PC-9 (cell line): ENCODE results near the gene ESPN. TPM values are rescaled to one million over a fixed set of nuclear protein-coding genes. Genes with fewer than 3 reads are reported as not detected.

Experiments
- BruUV-seq: library from RNA; stranded (reverse); fragments of 400-500 nt; replicated peaks from 2 replicates; lab custom pipeline; 2021; lab: Mats Ljungman, UMichigan
- CTCF ChIA-PET: fragments of 300-600 bp; sonication (Branson Sonifier 250); formaldehyde crosslinking; loops from one replicate; lab custom pipeline; 2022; ENCODE audit warnings: antibody characterized with exemption; lab: Charles Lee
- POLR2A ChIA-PET: fragments of 300-600 bp; sonication (Branson Sonifier 250); formaldehyde crosslinking; loops from one replicate; lab custom pipeline; 2022; ENCODE audit warnings: antibody characterized with exemption; ENCODE audit not compliant: unreplicated experiment; lab: Charles Lee
- DNase-seq, 2 experiments: peaks; one replicate each; pipeline versions ENCODE4 v3.0.0 to v3.0.0-alpha.2; 2015 to 2022; ENCODE audit warnings: mixed read lengths in 1 of 2
- H2AFZ ChIP-seq: fragments of 200-600 bp; sonication (generic); 2 replicates; pipeline ENCODE4 v1.8.1; 2017; ENCODE audit warnings: antibody characterized with exemption
- H3F3A ChIP-seq: fragments of 200-600 bp; sonication (generic); 2 replicates; pipeline ENCODE4 v1.8.1; 2017; ENCODE audit warnings: antibody characterized with exemption, mild to moderate bottlenecking, low read depth; ENCODE audit not compliant: insufficient read depth
- H3K27ac ChIP-seq: fragments of 200-600 bp; sonication (generic); 2 replicates; pipeline ENCODE4 v1.6.1; 2016; ENCODE audit warnings: mixed run types
- H3K27me3 ChIP-seq: fragments of 200-600 bp; sonication (generic); 2 replicates; pipeline ENCODE4 v1.6.1; 2016; ENCODE audit warnings: low read depth, mixed run types; ENCODE audit not compliant: insufficient read depth
- H3K36me3 ChIP-seq: fragments of 200-600 bp; sonication (generic); 2 replicates; pipeline ENCODE4 v1.6.1; 2016; ENCODE audit warnings: low read depth, mixed run types
- H3K4me1 ChIP-seq: fragments of 200-600 bp; sonication (generic); replicated peaks from 2 replicates; pipeline ENCODE4 v1.6.1; 2016; ENCODE audit warnings: mixed run types; ENCODE audit not compliant: insufficient read depth
- H3K4me2 ChIP-seq: fragments of 200-600 bp; sonication (generic); 2 replicates; pipeline ENCODE4 v1.6.1; 2017; ENCODE audit warnings: mixed run types
- H3K4me3 ChIP-seq: fragments of 200-600 bp; sonication (generic); 2 replicates; pipeline ENCODE4 v1.6.1; 2016; ENCODE audit warnings: mixed run types
- H3K79me2 ChIP-seq: fragments of 200-600 bp; sonication (generic); 2 replicates; pipeline ENCODE4 v1.6.1; 2017; ENCODE audit warnings: low read depth, mixed run types
- H3K9me2 ChIP-seq: fragments of 200-600 bp; sonication (generic); 2 replicates; pipeline ENCODE4 v1.8.1; 2017; ENCODE audit warnings: mild to moderate bottlenecking; ENCODE audit not compliant: insufficient read depth
- H3K9me3 ChIP-seq: fragments of 200-600 bp; sonication (generic); 2 replicates; pipeline ENCODE4 v1.8.1; 2016; ENCODE audit warnings: low read depth; ENCODE audit not compliant: insufficient read depth
- H4K20me1 ChIP-seq: fragments of 200-600 bp; sonication (generic); 2 replicates; pipeline ENCODE4 v1.8.1; 2017; ENCODE audit not compliant: insufficient read depth
- EZH2 ChIP-seq: fragments of 200-600 bp; sonication (generic); IDR thresholded peaks from 2 replicates; pipeline ENCODE4 v1.8.0; 2017; ENCODE audit warnings: antibody characterized with exemption, low read depth
- intact Hi-C: fragments of 100-400 bp; cut with micrococcal nuclease; formaldehyde crosslinking; loops from one replicate; pipeline ENCODE4 v1.10.0; 2022; ENCODE audit not compliant: unreplicated experiment
- total RNA-seq: library from RNA; stranded (reverse); gene quantifications from 2 replicates; pipeline ENCODE4 v1.2.3, GENCODE V29; 2021
- TF ChIP-seq, protein P1 (sequence below): fragments of 200-600 bp; sonication (generic); conservative IDR thresholded peaks from 2 replicates; pipeline ENCODE4 v1.6.1; 2017; ENCODE audit warnings: mixed run types, antibody characterized with exemption, mild to moderate bottlenecking, moderate library complexity

ESPN gene
- total RNA-seq, 1 experiment from 2014 or later = 18.6 TPM

DNA sequence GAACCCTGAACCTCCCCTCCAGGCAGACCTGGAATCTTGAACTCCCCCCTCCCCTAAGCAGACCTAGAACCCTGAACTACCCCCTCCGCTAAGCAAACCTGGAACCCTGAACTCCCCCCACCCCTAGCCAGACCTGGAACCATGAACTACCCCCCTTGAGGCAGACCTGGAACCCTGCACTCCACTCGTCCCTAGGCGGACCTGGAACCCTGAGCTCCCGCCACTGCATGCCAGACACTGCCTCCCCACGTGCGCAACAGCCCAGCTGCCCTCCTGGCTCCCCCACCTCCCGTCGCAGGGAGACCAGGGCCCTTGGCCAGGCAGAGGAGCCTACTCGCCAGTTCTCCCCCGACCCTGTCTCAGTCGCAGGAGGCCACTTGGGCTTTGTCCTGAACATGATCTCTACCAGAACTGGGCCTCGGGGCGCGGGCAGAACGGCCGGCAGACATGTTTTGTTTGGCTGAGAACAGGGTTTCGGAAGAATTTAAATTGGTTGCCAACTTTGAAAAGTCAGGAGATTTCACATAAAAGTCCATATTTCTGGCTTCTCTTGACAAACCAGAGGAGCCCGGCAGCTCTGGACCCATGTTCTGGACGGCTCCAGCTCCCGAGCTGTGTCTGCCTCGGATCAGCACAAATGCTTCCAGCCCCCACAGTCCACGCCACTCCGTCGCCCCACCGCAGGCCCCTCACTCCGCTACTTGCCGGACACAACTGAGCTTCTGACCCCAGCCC lies 76.1 kb downstream of the ESPN start:
- no peak for TF ChIP-seq EZH2
- TF ChIP-seq, protein P1, sequence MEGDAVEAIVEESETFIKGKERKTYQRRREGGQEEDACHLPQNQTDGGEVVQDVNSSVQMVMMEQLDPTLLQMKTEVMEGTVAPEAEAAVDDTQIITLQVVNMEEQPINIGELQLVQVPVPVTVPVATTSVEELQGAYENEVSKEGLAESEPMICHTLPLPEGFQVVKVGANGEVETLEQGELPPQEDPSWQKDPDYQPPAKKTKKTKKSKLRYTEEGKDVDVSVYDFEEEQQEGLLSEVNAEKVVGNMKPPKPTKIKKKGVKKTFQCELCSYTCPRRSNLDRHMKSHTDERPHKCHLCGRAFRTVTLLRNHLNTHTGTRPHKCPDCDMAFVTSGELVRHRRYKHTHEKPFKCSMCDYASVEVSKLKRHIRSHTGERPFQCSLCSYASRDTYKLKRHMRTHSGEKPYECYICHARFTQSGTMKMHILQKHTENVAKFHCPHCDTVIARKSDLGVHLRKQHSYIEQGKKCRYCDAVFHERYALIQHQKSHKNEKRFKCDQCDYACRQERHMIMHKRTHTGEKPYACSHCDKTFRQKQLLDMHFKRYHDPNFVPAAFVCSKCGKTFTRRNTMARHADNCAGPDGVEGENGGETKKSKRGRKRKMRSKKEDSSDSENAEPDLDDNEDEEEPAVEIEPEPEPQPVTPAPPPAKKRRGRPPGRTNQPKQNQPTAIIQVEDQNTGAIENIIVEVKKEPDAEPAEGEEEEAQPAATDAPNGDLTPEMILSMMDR = no peak
- CTCF ChIA-PET = no interaction called here
- no TSS peak for BruUV-seq

DNA sequence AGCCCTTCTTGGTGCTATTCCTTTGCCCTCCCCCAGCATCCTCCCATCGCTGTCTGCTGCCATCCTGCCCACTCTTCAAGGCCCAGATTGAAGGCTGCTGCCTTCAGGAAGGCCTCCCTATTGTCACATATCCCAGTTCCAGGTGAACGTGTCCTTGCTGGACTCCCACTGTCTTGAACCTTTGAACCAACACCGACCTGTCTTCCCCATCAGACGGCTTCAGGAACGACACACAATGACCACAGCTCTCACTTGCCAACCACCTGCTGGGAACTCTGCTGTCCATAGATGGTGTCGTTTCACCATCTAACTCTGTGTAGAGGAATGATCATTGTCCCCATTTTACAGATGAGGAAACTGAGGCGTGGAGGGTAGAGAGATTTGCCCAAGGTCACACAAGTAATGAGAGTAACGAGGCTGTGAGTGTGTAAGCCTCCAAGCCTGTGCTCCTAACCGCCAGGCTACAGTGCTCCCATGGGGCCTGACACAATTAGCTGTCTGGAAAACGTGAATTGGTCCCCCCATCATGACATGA lies 76.8 kb downstream of the ESPN start:
- intact Hi-C loops = no loop called here
- H4K20me1 ChIP-seq = no peaks in the 10 kb centered on the region
- POLR2A ChIA-PET = interaction anchor here (0.6 to 0.7 kb wide), 2 partner anchors 103 to 109 kb away, joined by 3 to 5 read pairs; no protein-coding TSS in a partner anchor

More for the DNA sequence above, 76.1 kb downstream of the ESPN start:
- Histone ChIP-seq H3K9me3 (no peaks in the 10 kb centered on the region), H2AFZ (no peak overlapping the region), H3K9me2 (no peaks in the 10 kb centered on the region), H3K4me2 (no peak overlapping the region), H3K36me3 (no peaks in the 10 kb centered on the region), H3K4me1 (peaks cover 5% of the 10 kb centered on the region; the same call in 1 of the 2 replicates), H4K20me1 (no peaks in the 10 kb centered on the region), H3K27me3 (no peaks in the 10 kb centered on the region), H3K4me3 (no peak overlapping the region), H3K79me2 (no peaks in the 10 kb centered on the region), H3K27ac (no peak overlapping the region), H3F3A (no peaks in the 10 kb centered on the region)
- POLR2A ChIA-PET = no interaction called here
- no peak for DNase-seq
- intact Hi-C loops = no loop called here

More for the DNA sequence above, 76.8 kb downstream of the ESPN start:
- Histone ChIP-seq H3K4me2 (no peak overlapping the region), H3K9me3 (no peaks in the 10 kb centered on the region), H3K36me3 (no peaks in the 10 kb centered on the region), H3K9me2 (no peaks in the 10 kb centered on the region), H3F3A (no peaks in the 10 kb centered on the region), H3K79me2 (no peaks in the 10 kb centered on the region), H3K27me3 (no peaks in the 10 kb centered on the region), H2AFZ (no peak overlapping the region), H3K27ac (no peak overlapping the region), H3K4me1 (peaks cover 5% of the 10 kb centered on the region; the same call in 1 of the 2 replicates), H3K4me3 (no peak overlapping the region)
- no peak for DNase-seq
- TF ChIP-seq EZH2 = no peak
- TF ChIP-seq, protein P1 = no peak
- no TSS peak for BruUV-seq
- CTCF ChIA-PET = interaction anchor here (1.8 kb wide), 1 partner anchor 12 kb away, joined by 4 read pairs; no protein-coding TSS in a partner anchor
